Measurements from ENCODE around the gene SNU13. TPM values are rescaled to one million over a fixed set of nuclear protein-coding genes. Genes with fewer than 3 reads are reported as not detected.

SNU13 gene

Small RNAs within 50 kb of the gene (small RNA-seq; reads per million reads assigned to genes)
- not detected for gene HMGN2P10 (ENCODE audit: insufficient read depth)
- not detected for gene RF00019 (ENCODE audit: insufficient read depth)
- gene RNU6-476P (ENCODE audit: insufficient read depth): not detected
- not detected for gene RNU6ATAC22P (ENCODE audit: insufficient read depth)
